Neutrophil (primary cell): ENCODE data around the gene PRR5L.
A peak's percentile ranks its signal among the peaks of the same experiment; 100 is the strongest.
"Not testable (repeated sequence)": the region's sequence is repeated elsewhere in the genome, so short reads cannot be mapped to it uniquely, and the experiment has no call there.

Experiments used
- H3K27ac ChIP-seq: fragments of 200-600 bp; sonication (generic); 2 replicates; pipeline ENCODE4 v1.5.1; 2016; ENCODE audit warnings: mild to moderate bottlenecking, moderate library complexity
- H3K27me3 ChIP-seq: fragments of 200-600 bp; sonication (generic); 2 replicates; pipeline ENCODE4 v1.6.0; 2016; ENCODE audit warnings: mild to moderate bottlenecking
- H3K36me3 ChIP-seq: fragments of 200-600 bp; sonication (generic); 2 replicates; pipeline ENCODE4 v1.5.1; 2017
- H3K4me1 ChIP-seq, 2 experiments: fragments of 200-600 bp in 1 of 2; sonication (generic) in 1 of 2; 1 replicate in 1 of 2; 2 replicates in 1 of 2; pipeline versions ENCODE4 v1.5.1 to v1.6.1; 2013 to 2016; ENCODE audit warnings: low read depth in 1 of 2, low read length in 1 of 2, mild to moderate bottlenecking in 1 of 2, moderate library complexity in 1 of 2; ENCODE audit not compliant: control insufficient read depth in 1 of 2, insufficient read depth in 1 of 2
- H3K4me3 ChIP-seq, 2 experiments: fragments of 200-600 bp in 1 of 2; sonication (generic) in 1 of 2; 1 replicate in 1 of 2; 2 replicates in 1 of 2; pipeline ENCODE4 v1.5.1; 2013 to 2016; ENCODE audit warnings: low read depth in 1 of 2, low read length in 1 of 2, mild to moderate bottlenecking in 1 of 2, moderate library complexity in 1 of 2
- H3K9me3 ChIP-seq: fragments of 200-600 bp; sonication (generic); 2 replicates; pipeline ENCODE4 v1.5.1; 2016
- CTCF ChIP-seq: fragments of 200-600 bp; sonication (generic); IDR thresholded peaks from 2 replicates; pipeline ENCODE4 v1.5.1; 2016; ENCODE audit warnings: antibody characterized with exemption

The PRR5L gene

DNA sequence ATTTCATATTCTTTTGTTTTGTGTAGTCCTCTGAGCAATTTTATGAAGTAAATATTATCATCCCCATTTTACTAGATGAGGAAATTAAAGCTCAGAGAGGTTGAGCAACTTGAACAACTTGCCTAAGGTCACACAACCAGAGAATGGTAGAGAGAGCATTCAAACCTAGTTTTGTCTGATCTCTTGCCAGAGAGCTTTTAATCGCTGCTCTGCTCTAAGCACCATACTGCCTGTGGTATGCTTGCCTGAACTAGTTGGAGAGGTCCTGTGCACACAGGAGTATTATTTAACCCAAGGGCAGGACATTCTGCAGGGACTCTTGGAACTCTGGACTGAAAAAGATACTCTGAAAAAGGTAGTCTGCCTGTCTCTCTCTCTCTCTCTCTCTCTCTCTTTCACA is 175.5 kb downstream of the PRR5L start:
- Histone ChIP-seq H3K36me3 (no peaks in the 10 kb centered on the region), H3K27me3 (no peaks in the 10 kb centered on the region), H3K27ac (no peak overlapping the region), H3K4me3 (no peak overlapping the region), H3K4me1 (no peaks in the 10 kb centered on the region), H3K9me3 (no peaks in the 10 kb centered on the region)
- TF ChIP-seq CTCF, result no peak

- no peak overlapping the region for H3K4me3 ChIP-seq
- no peak for TF ChIP-seq CTCF
- no peaks in the 10 kb centered on the region for H3K9me3 ChIP-seq
- H3K36me3 ChIP-seq, result no peaks in the 10 kb centered on the region
- no peaks in the 10 kb centered on the region for H3K27me3 ChIP-seq
- no peaks in the 10 kb centered on the region for H3K4me1 ChIP-seq
- H3K27ac ChIP-seq, result no peak overlapping the region
Observed at GRCh38 chr11:36475192-36475591, 179.1 kb downstream of the PRR5L start.

DNA sequence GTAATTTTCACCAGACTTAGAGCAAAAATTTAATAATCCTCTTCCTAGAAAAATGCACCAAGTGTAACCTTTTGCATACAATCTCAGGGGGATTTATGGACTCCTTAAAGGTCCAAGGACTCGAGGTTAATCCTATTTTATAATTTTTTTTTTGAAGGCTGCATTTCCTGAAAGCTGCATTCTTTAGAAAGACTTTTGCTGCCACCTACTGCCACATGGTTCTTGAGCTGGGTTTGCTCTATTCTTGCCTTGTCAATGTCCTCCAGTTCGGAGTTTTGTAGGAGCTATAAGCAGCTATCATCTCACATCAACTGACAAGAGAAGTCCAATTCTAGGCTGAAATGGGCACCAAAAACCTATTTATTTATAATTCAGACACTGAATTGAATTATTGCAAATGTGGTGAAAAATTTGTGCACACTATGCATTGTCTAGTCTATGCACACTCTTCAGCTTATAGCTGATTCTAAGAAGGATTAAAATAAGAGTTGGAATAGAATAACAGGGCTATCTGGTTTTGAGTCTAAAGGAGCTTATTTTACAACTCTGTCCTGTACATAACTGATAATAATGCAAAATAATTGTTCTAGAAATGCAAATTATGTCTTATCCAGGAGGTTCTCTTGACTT is 182.7 kb downstream of the PRR5L start:
- no peak overlapping the region for H3K27ac ChIP-seq
- H3K9me3 ChIP-seq, result no peaks in the 10 kb centered on the region
- H3K27me3 ChIP-seq, result no peaks in the 10 kb centered on the region
- H3K36me3 ChIP-seq, result peaks cover 3% of the 10 kb centered on the region
- H3K4me1 ChIP-seq, result no peaks in the 10 kb centered on the region
- peak; percentile 47 for TF ChIP-seq CTCF
- H3K4me3 ChIP-seq, result no peak overlapping the region

DNA sequence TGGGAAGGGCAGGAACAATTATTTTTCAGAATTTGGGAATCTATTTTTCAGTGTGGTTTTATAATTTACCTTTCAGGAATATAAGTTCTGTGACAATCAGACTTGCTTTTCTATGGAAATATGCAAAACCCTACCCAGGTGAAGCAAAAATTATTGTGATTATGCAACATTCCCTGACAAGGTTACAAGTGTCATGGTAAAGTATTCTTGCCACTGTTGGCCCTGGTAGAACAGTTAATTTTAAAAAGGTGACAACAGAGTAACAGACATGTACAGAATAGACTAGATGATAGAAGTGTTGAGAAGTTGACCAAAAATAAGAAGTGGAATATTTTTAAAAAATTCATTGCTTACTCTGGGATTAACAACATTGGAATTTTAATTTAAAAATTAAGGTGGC is 184.7 kb downstream of the PRR5L start:
- Histone ChIP-seq H3K4me3 (no peak overlapping the region), H3K36me3 (peaks cover 22% of the 10 kb centered on the region), H3K27me3 (no peaks in the 10 kb centered on the region), H3K27ac (no peak overlapping the region), H3K4me1 (no peaks in the 10 kb centered on the region), H3K9me3 (no peaks in the 10 kb centered on the region)
- no peak for TF ChIP-seq CTCF

- H3K27me3 ChIP-seq, H3K4me3 ChIP-seq, H3K9me3 ChIP-seq, H3K4me1 ChIP-seq, H3K27ac ChIP-seq: not testable (repeated sequence)
- peaks cover 44% of the 10 kb centered on the region for H3K36me3 ChIP-seq
Observed at GRCh38 chr11:36483042-36483441, 187.0 kb downstream of the PRR5L start.

DNA sequence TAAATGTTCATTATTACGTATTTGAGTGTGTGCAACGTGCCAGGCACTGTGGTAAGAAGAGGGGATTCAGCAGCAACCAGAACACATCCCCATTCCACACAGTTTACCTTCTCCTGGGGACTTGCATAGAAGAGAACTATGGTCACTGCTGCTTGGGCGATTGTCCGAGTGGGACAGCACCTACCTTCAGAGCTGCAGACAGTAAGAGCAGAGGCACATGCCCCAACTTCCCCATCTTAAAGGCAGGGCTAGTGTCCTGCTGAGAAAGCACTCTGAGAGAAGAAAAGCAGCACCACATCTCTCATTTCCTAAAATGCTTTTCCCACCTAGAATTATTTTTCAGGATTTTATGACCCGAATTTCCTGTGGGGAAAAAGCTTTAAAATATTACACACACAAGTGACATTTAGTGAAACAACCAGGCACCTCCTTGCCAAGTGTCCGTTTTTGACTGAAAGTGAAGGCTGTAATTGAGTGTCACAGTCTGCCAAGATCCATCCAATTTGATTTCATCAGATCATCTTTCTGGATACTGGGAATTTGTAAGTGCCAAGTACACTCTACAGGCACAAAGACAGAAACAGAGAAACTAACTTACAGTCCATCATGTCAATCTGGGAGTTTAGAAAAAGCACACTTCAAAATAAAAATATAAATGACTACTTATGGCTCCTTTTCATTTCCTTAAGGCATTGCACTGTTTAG is 189.4 kb downstream of the PRR5L start:
- no peaks in the 10 kb centered on the region for H3K27me3 ChIP-seq
- no peak overlapping the region for H3K27ac ChIP-seq
- H3K36me3 ChIP-seq, result peaks cover 68% of the 10 kb centered on the region
- no peaks in the 10 kb centered on the region for H3K9me3 ChIP-seq
- H3K4me1 ChIP-seq, result no peaks in the 10 kb centered on the region
- no peak overlapping the region for H3K4me3 ChIP-seq
- no peak for TF ChIP-seq CTCF
